AG04450 (cell line): Measurements from ENCODE around the gene TMEM129. TPM values are rescaled to one million over a fixed set of nuclear protein-coding genes. Genes with fewer than 3 reads are reported as not detected.
"Not testable (repeated sequence)": the region's sequence is repeated elsewhere in the genome, so short reads cannot be mapped to it uniquely, and the experiment has no call there.

ENCODE experiments used
- CTCF ChIA-PET: fragments of 300-600, 350-600 bp; formaldehyde crosslinking; extraction: SDS; loops from one replicate; lab custom pipeline; 2022; ENCODE audit warnings: antibody characterized with exemption, inconsistent platforms; lab: Charles Lee
- POLR2A ChIA-PET: fragments of 350-600 bp; formaldehyde crosslinking; extraction: SDS; loops from one replicate; lab custom pipeline; 2021; ENCODE audit warnings: antibody characterized with exemption, inconsistent platforms; lab: Yijun Ruan, JAX
- DNase-seq: peaks from one replicate; pipeline ENCODE4 v3.0.0-alpha.2; 2011; ENCODE audit warnings: low read depth, low spot score
- H3K27ac ChIP-seq: one replicate; pipeline ENCODE4 v1.5.1; 2012; ENCODE audit warnings: low read depth, low read length, control low read depth
- H3K27me3 ChIP-seq: one replicate; pipeline ENCODE4 v1.6.0; 2012; ENCODE audit warnings: low read length; ENCODE audit not compliant: control insufficient read depth, insufficient read depth
- H3K4me3 ChIP-seq: 2 replicates; pipeline ENCODE4 v1.5.1; 2011; ENCODE audit warnings: mild to moderate bottlenecking, low read depth, low read length, control low read depth
- H3K9me3 ChIP-seq: 2 replicates; pipeline ENCODE4 v1.5.1; 2012; ENCODE audit warnings: low read length; ENCODE audit not compliant: control insufficient read depth, insufficient read depth
- CTCF ChIP-seq: IDR thresholded peaks from 2 replicates; pipeline ENCODE4 v1.5.1; 2011; ENCODE audit warnings: low read depth, low read length, control low read depth, inconsistent platforms
- polyA plus RNA-seq: library from polyadenylated mRNA; depleted of rRNA; stranded (reverse); fragments of >200 nt; gene quantifications from 2 replicates; pipeline ENCODE4 v1.2.3, GENCODE V29; 2011

TMEM129 gene
- polyA plus RNA-seq, 1 experiment, result 13.1 TPM

- Histone ChIP-seq H3K9me3 (peaks cover 8% of the 10 kb centered on the region; the same call in 1 of the 2 replicates), H3K27ac (no peak overlapping the region), H3K4me3 (no peak overlapping the region), H3K27me3 (no peaks in the 10 kb centered on the region)
- no peak for TF ChIP-seq CTCF
- CTCF ChIA-PET, result interaction anchor here (0.5 kb wide), 1 partner anchor 93 kb away, joined by 3 read pairs; no protein-coding TSS in a partner anchor
- POLR2A ChIA-PET, result no interaction called here
- DNase-seq, result no peak
Observed at GRCh38 chr4:1675136-1675801, 45.9 kb downstream of the TMEM129 start.

GRCh38 chr4:1674682-1675081 is 46.4 kb downstream of the TMEM129 start:
- ChIA-PET POLR2A (no interaction called here), CTCF (interaction anchor here (0.5 kb wide), 1 partner anchor 93 kb away, joined by 3 read pairs; no protein-coding TSS in a partner anchor)
- H3K27me3 ChIP-seq, result no peaks in the 10 kb centered on the region
- no peak for DNase-seq
- H3K4me3 ChIP-seq, result no peak overlapping the region
- H3K27ac ChIP-seq, result no peak overlapping the region
- no peak for TF ChIP-seq CTCF
- H3K9me3 ChIP-seq, result peaks cover 8% of the 10 kb centered on the region; the same call in 1 of the 2 replicates

- ChIA-PET POLR2A (no interaction called here), CTCF (no interaction called here)
- no peak for DNase-seq
- Histone ChIP-seq H3K27me3 (no peaks in the 10 kb centered on the region), H3K9me3 (peaks cover 8% of the 10 kb centered on the region; the same call in 1 of the 2 replicates), H3K4me3 (no peak overlapping the region), H3K27ac (no peak overlapping the region)
- TF ChIP-seq CTCF, result no peak
Observed at GRCh38 chr4:1673671-1674070, 47.5 kb downstream of the TMEM129 start.

DNA sequence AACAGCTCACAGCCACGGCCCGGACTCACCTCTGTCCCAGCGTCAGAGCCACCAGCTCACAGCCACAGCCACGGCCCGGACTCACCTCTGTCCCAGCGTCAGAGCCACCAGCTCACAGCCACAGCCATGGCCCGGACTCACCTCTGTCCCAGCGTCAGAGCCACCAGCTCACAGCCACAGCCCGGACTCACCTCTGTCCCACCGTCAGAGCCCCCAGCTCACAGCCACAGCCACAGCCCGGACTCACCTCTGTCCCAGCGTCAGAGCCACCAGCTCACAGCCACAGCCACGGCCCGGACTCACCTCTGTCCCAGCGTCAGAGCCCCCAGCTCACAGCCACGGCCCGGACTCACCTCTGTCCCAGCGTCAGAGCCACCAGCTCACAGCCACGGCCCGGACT is 50.1 kb downstream of the TMEM129 start:
- H3K4me3 ChIP-seq, H3K27ac ChIP-seq, H3K27me3 ChIP-seq, H3K9me3 ChIP-seq, CTCF ChIA-PET, DNase-seq: not testable (repeated sequence)
- POLR2A ChIA-PET, result interaction anchor here (0.7 kb wide), 1 partner anchor 12 kb away, joined by 3 read pairs; no protein-coding TSS in a partner anchor

- H3K9me3 ChIP-seq, result peaks cover 8% of the 10 kb centered on the region; the same call in 1 of the 2 replicates
- CTCF ChIA-PET, result no interaction called here
Observed at GRCh38 chr4:1670279-1670678, 50.8 kb downstream of the TMEM129 start.

More at GRCh38 chr4:1670279-1670678, 50.8 kb downstream of the TMEM129 start:
- POLR2A ChIA-PET, result no interaction called here
- TF ChIP-seq CTCF, result no peak
- Histone ChIP-seq H3K27ac (no peak overlapping the region), H3K27me3 (no peaks in the 10 kb centered on the region), H3K4me3 (no peak overlapping the region)
- DNase-seq, result no peak
